Activated CD8-positive, alpha-beta T cell treated with anti-CD3 and anti-CD28 coated beads, Interleukin-2, amount 10 ng/mL, durations not matched to agents 7 days and 5 days (primary cell): Measurements from ENCODE around the gene ALDOB. TPM values are rescaled to one million over a fixed set of nuclear protein-coding genes. Genes with fewer than 3 reads are reported as not detected.
"Not testable (repeated sequence)": the region's sequence is repeated elsewhere in the genome, so short reads cannot be mapped to it uniquely, and the experiment has no call there.

Source experiments
- ATAC-seq: fragments of 150-1000 bp; cut with Tn5 transposase; one replicate; pipeline ENCODE4 v1.10.0; 2021; ENCODE audit warnings: moderate library complexity
- CTCF ChIA-PET: fragments of 350-600 bp; sonication (Branson Sonifier 250); formaldehyde crosslinking; loops from one replicate; lab custom pipeline; 2021; ENCODE audit warnings: antibody characterized with exemption; lab: Charles Lee
- POLR2A ChIA-PET: fragments of 350-600 bp; sonication (Branson Sonifier 250); formaldehyde crosslinking; loops from one replicate; lab custom pipeline; 2021; ENCODE audit warnings: antibody characterized with exemption; lab: Charles Lee
- DNase-seq: peaks from one replicate; pipeline ENCODE4 v3.0.0-alpha.2; 2020
- H3K27ac Mint-ChIP-seq: one replicate; pipeline ENCODE4 v1.8.0; 2021; ENCODE audit warnings: mild to moderate bottlenecking, mixed read lengths
- H3K27me3 Mint-ChIP-seq: one replicate; pipeline ENCODE4 v1.8.0; 2021; ENCODE audit warnings: low read depth, mixed read lengths
- H3K36me3 Mint-ChIP-seq: one replicate; pipeline ENCODE4 v1.8.0; 2021; ENCODE audit warnings: low read depth, mixed read lengths
- H3K4me1 Mint-ChIP-seq: one replicate; pipeline ENCODE4 v1.8.0; 2021; ENCODE audit warnings: low read depth, mixed read lengths
- H3K4me3 Mint-ChIP-seq: one replicate; pipeline ENCODE4 v1.8.0; 2021; ENCODE audit warnings: mild to moderate bottlenecking, mixed read lengths
- H3K9me3 Mint-ChIP-seq: one replicate; pipeline ENCODE4 v1.8.0; 2022; ENCODE audit warnings: mixed read lengths; ENCODE audit not compliant: insufficient read depth
- total RNA-seq, 2 experiments: library from RNA; stranded (reverse); gene quantifications; one replicate each; pipeline ENCODE4 v1.2.3, GENCODE V29; 2021

The ALDOB gene
- total RNA-seq, 2 experiments from 2014 or later, result not detected

DNA sequence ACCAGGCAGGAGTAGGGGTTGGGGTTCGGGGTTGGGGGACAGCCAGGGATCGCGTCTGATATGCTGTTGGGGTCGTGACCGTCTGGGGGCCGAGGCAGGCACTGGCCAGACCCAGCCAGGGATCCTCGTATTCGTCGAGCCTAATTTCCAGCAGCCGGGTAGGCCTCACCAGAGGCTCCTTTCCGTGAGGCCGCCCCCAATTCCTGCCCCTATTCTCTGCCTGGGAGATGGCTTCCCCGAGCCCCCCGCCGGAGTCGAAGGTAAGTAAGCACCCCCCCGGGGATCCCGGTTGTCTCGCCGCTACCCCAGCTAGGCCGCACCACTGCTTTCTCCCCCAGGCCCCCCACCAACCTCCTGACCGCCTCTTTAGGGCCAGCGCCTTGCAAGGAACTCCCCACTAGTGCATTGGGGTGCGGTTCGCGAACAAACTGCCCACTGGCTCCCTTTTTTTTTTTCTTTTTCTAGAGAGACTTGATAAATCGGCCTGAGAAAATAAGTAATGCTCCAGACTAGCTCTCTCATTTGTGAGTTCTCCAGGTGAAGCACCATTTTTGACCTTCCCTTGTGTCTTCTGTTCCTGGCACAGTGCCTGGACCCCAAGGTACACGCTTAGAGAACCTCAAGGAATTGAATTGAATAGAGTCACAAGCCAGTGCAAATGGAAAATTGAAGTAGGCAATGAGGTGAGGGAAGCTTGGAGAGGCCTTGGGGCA lies 36.5 kb downstream of the ALDOB start:
- ChIA-PET CTCF (interaction anchor here (1.1 to 2.0 kb wide), 4 partner anchors 11 to 131 kb away, joined by 3 to 20 read pairs (median 4); no protein-coding TSS in a partner anchor), POLR2A (interaction anchor here (0.6 to 2.2 kb wide), 9 partner anchors 10 to 135 kb away, joined by 3 to 9 read pairs (median 5); partner anchors contain the start of gene RNF20)
- H3K27ac Mint-ChIP-seq, result peak overlapping the region; percentile 97
- no peak for DNase-seq
- no peaks in the 10 kb centered on the region for H3K27me3 Mint-ChIP-seq
- H3K9me3 Mint-ChIP-seq, result peaks cover 16% of the 10 kb centered on the region
- peaks cover 68% of the 10 kb centered on the region for H3K36me3 Mint-ChIP-seq
- H3K4me1 Mint-ChIP-seq, result peaks cover 38% of the 10 kb centered on the region
- peak overlapping the region; percentile 90 for H3K4me3 Mint-ChIP-seq
- ATAC-seq, result peak; percentile 25

- POLR2A ChIA-PET, result interaction anchor here (0.6 to 2.2 kb wide), 10 partner anchors 9 to 136 kb away, joined by 3 to 9 read pairs (median 4); partner anchors contain the start of gene RNF20
- H3K4me3 Mint-ChIP-seq, result peak within 1 kb of the TSS; percentile 90
- peaks cover 16% of the 10 kb centered on the region for H3K9me3 Mint-ChIP-seq
- peak within 1 kb of the TSS; percentile 97 for H3K27ac Mint-ChIP-seq
- CTCF ChIA-PET, result interaction anchor here (1.1 to 2.0 kb wide), 3 partner anchors 10 to 131 kb away, joined by 3 to 20 read pairs (median 3); no protein-coding TSS in a partner anchor
- peak; percentile 97 for ATAC-seq
- H3K36me3 Mint-ChIP-seq, result peaks cover 68% of the 10 kb centered on the region
- DNase-seq, result peak; percentile 98
- no peaks in the 10 kb centered on the region for H3K27me3 Mint-ChIP-seq
- H3K4me1 Mint-ChIP-seq, result peaks cover 38% of the 10 kb centered on the region
These were observed 37.3 kb downstream of the ALDOB start, which contains the start of the genes MRPL50 and ZNF189 for GRCh38 chr9:101398068-101398929. Gene MRPL50, minus strand, starts transcription at chr9:101398618. Its CDS starts 26 bp downstream, at chr9:101398592. Gene ZNF189, plus strand, starts transcription at chr9:101398851. Its CDS starts 306 bp downstream, at chr9:101399157.

DNA sequence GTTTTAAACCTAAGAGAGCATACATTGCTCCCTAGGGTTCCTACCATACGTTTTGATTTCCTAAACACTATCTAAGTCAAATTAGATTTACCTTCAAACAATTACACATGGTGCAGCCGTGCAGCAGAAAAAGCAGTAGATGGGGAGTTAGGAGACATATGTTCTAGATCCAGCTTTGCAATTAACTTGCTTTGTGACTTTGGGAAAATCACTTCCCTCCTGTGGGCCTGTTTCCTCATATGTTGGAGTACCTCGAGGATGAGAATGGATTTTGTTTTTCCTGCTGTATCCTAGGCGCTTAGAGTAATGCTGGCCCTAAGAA lies 37.9 kb downstream of the ALDOB start:
- POLR2A ChIA-PET, result interaction anchor here (1.2 to 1.8 kb wide), 4 partner anchors 10 to 136 kb away, joined by 3 to 9 read pairs (median 4); partner anchors contain the start of gene RNF20
- CTCF ChIA-PET, result interaction anchor here (1.3 to 2.0 kb wide), 2 partner anchors 10 to 132 kb away, joined by 3 to 20 read pairs; no protein-coding TSS in a partner anchor
- H3K36me3 Mint-ChIP-seq, result peaks cover 68% of the 10 kb centered on the region
- H3K4me1 Mint-ChIP-seq, result peaks cover 43% of the 10 kb centered on the region
- DNase-seq, result no peak
- peak overlapping the region; percentile 97 for H3K27ac Mint-ChIP-seq
- peak overlapping the region; percentile 90 for H3K4me3 Mint-ChIP-seq
- ATAC-seq, result no peak
- peaks cover 20% of the 10 kb centered on the region for H3K9me3 Mint-ChIP-seq
- H3K27me3 Mint-ChIP-seq, result no peaks in the 10 kb centered on the region

DNA sequence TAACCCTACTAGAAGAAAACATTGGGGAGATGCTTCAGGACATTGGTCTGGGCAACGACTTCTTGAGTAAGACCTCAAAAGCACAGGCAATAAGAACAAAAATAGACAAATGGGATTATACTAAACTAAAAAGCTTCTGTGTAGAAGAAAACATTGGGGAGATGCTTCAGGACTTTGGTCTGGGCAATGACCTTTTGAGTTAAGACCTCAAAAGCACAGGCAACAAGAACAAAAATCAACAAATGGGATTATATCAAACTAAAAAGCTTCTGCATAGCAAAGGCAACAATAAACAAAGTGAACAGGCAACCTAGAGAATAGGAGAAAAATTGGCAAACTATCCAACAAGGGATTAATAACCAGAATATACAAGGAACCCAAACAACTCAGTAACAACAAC lies 40.9 kb downstream of the ALDOB start:
- no peak for ATAC-seq
- H3K27ac Mint-ChIP-seq, result no peak overlapping the region

DNA sequence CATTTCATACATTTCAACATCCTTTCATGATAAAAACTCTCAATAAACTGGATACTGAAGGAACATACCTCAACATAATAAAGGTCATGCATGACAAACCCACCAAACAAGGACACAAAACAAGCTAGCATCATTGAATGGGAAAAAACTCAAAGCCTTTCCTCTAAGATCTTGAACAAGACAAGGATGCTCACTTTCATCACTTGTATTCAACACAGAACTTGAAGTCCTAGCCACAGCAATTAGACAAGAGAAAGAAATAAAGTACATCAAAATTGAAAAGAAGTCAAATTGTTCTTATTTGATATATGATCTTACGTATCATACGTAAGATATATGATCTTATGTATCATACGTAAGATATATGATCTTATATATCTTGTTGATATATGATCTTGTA lies 42.4 kb downstream of the ALDOB start:
- Mint-ChIP-seq H3K9me3 (peaks cover 24% of the 10 kb centered on the region), H3K4me1 (peaks cover 27% of the 10 kb centered on the region), H3K36me3 (peaks cover 77% of the 10 kb centered on the region), H3K27ac (no peak overlapping the region), H3K27me3 (no peaks in the 10 kb centered on the region), H3K4me3 (no peak overlapping the region)
- ChIA-PET CTCF (no interaction called here), POLR2A (no interaction called here)
- DNase-seq, result no peak
- ATAC-seq, result no peak

More for the DNA sequence above, 40.9 kb downstream of the ALDOB start:
- DNase-seq, result no peak
- H3K4me1 Mint-ChIP-seq, result peaks cover 28% of the 10 kb centered on the region
- ChIA-PET POLR2A (no interaction called here), CTCF (no interaction called here)
- peaks cover 69% of the 10 kb centered on the region for H3K36me3 Mint-ChIP-seq
- no peak overlapping the region for H3K4me3 Mint-ChIP-seq
- peaks cover 24% of the 10 kb centered on the region for H3K9me3 Mint-ChIP-seq
- H3K27me3 Mint-ChIP-seq, result no peaks in the 10 kb centered on the region

GRCh38 chr9:101388507-101388993 lies 47.0 kb downstream of the ALDOB start:
- H3K27me3 Mint-ChIP-seq, result no peaks in the 10 kb centered on the region
- H3K9me3 Mint-ChIP-seq, result peaks cover 22% of the 10 kb centered on the region
- DNase-seq (no peak), ATAC-seq (no peak)
- ChIA-PET POLR2A (interaction anchor here (1.4 to 1.7 kb wide), 2 partner anchors 10 kb away, joined by 5 to 6 read pairs; partner anchors contain the start of genes MRPL50 and ZNF189), CTCF (interaction anchor here (1.0 to 3.0 kb wide), 6 partner anchors 9 to 176 kb away, joined by 3 to 20 read pairs (median 4); partner anchors contain the start of genes MRPL50 and ZNF189)
- peaks cover 54% of the 10 kb centered on the region for H3K36me3 Mint-ChIP-seq
- H3K4me1 Mint-ChIP-seq, result peaks cover 11% of the 10 kb centered on the region
- H3K27ac Mint-ChIP-seq, result no peak overlapping the region
- H3K4me3 Mint-ChIP-seq, result no peak overlapping the region

DNA sequence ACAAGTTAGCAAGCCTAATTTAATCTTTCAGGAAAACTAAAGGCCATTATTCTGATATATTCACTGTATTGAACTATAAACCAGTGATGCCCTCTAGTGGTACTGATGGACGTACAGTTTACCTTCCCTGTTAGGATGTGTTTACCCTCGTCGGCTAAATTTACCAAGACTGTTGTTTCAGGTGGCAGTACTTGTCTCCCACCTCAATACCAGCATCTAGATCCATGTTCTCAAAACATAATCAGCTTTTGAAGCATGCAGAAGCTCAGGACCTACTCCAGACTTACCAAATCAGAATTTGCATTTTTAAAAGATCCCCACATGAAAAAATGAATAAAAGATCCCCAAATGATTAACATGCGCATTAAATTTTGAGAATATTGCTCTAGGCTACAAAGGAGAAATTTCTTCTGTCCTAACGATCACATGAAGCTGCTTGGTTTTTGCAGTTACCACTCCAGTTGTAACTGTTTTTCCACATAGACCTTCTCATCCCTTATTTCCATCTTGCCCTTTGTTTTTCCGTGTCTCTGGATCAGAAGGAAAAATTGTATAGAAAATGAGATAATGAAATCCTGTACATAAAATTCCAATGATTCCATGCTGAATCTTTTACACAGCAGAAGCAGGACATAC lies 47.6 kb downstream of the ALDOB start:
- DNase-seq (peak; percentile 26), ATAC-seq (peak; percentile 71)
- H3K9me3 Mint-ChIP-seq, result peaks cover 18% of the 10 kb centered on the region
- H3K27me3 Mint-ChIP-seq, result no peaks in the 10 kb centered on the region
- ChIA-PET POLR2A (interaction anchor here (1.7 kb wide), 1 partner anchor 10 kb away, joined by 5 read pairs; the partner anchor contains the start of genes MRPL50 and ZNF189), CTCF (interaction anchor here (1.0 to 3.0 kb wide), 7 partner anchors 8 to 177 kb away, joined by 3 to 20 read pairs (median 5); partner anchors contain the start of genes MRPL50 and ZNF189)
- H3K27ac Mint-ChIP-seq, result no peak overlapping the region
- H3K4me1 Mint-ChIP-seq, result peaks cover 10% of the 10 kb centered on the region
- no peak overlapping the region for H3K4me3 Mint-ChIP-seq
- peaks cover 48% of the 10 kb centered on the region for H3K36me3 Mint-ChIP-seq

DNA sequence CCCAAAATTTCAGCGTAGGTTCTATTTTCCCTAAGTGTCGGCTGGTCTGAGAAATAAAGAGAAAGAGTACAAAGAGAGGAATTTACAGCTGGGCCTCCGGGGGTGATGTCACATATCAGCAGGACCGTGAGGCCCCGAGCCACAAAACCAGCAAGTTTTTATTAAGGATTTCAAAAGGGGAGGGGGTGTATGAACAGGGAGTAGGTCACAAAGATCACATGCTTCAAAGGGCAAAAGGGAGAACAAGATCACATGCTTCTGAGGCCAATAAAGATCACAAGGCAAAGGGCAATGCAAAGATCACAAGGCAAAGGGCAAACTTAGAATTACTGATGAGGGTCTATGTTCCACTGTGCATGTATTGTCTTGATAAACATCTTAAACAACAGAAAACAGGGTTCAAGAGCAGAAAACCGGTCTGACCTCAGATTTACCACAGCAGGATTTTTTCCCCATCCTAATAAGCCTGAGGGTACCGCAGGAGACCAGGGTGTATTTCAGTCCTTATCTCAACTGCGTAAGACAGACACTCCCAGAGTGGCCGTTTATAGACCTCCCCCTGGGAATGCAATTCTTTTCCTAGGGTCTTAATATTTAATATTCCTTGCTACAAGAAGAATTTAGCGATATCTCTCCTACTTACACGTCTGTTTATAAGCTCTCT lies 50.6 kb downstream of the ALDOB start, which contains the start of gene BAAT:
Gene BAAT (minus strand): TSS at position 134 of the 664 bp plus-strand sequence. CDS start 13,602 bp downstream, outside the sequence.
- peaks cover 11% of the 10 kb centered on the region for H3K9me3 Mint-ChIP-seq
- peaks cover 20% of the 10 kb centered on the region for H3K36me3 Mint-ChIP-seq
- H3K4me3 Mint-ChIP-seq, H3K4me1 Mint-ChIP-seq, CTCF ChIA-PET, H3K27ac Mint-ChIP-seq, H3K27me3 Mint-ChIP-seq, POLR2A ChIA-PET, DNase-seq, ATAC-seq: not testable (repeated sequence)

GRCh38 chr9:101383361-101383760 lies 52.2 kb downstream of the ALDOB start:
- CTCF ChIA-PET, result no interaction called here
- POLR2A ChIA-PET, result interaction anchor here (1.2 kb wide), 1 partner anchor 15 kb away, joined by 3 read pairs; the partner anchor contains the start of genes MRPL50 and ZNF189
- no peak for DNase-seq
- Mint-ChIP-seq H3K27me3 (peaks cover 5% of the 10 kb centered on the region), H3K9me3 (peaks cover 11% of the 10 kb centered on the region), H3K4me1 (peaks cover 2% of the 10 kb centered on the region), H3K36me3 (peaks cover 14% of the 10 kb centered on the region), H3K4me3 (no peak overlapping the region), H3K27ac (no peak overlapping the region)
- no peak for ATAC-seq

DNA sequence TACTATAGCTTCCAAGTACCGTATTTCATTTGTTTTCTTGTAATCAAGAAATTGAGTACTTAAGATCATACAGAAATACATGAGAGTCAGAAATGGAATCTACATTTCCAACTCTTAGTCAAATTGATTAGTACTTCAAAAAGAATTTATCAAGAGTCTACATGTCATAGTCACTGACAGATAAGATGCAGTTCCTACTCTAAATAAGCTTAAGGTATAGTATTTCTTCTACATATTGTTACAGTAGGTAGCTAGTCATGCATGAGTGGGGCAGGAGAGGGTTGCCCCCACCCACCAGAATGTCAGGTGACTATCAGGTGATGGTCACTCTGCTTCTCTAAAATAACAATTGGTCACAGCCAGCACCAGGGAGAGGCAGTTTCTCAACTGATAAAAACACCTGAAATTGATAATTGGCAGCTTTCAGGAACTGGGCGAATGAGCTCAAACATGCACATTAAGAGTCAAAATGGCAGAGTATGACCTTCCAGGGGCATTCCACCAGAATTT lies 53.7 kb downstream of the ALDOB start:
- peaks cover 8% of the 10 kb centered on the region for H3K36me3 Mint-ChIP-seq
- no peak overlapping the region for H3K27ac Mint-ChIP-seq
- CTCF ChIA-PET, result interaction anchor here (0.7 kb wide), 1 partner anchor 786 kb away, joined by 3 read pairs; no protein-coding TSS in a partner anchor
- peaks cover 11% of the 10 kb centered on the region for H3K9me3 Mint-ChIP-seq
- H3K27me3 Mint-ChIP-seq, result peaks cover 7% of the 10 kb centered on the region
- H3K4me3 Mint-ChIP-seq, result no peak overlapping the region
- POLR2A ChIA-PET, result no interaction called here
- no peaks in the 10 kb centered on the region for H3K4me1 Mint-ChIP-seq
- ATAC-seq (no peak), DNase-seq (no peak)
